H1 (cell line): ENCODE measurements around the gene HIGD2A. TPM values are rescaled to one million over a fixed set of nuclear protein-coding genes. Genes with fewer than 3 reads are reported as not detected.

Experiments used
- CTCF ChIA-PET: fragments of 300-600 bp; sonication (Branson Sonifier 250); formaldehyde crosslinking; loops from one replicate; lab custom pipeline; 2021; ENCODE audit not compliant: partially characterized antibody; lab: Charles Lee
- POLR2A ChIA-PET: fragments of 300-600 bp; sonication (Branson Sonifier 250); formaldehyde crosslinking; loops from one replicate; lab custom pipeline; 2021; ENCODE audit warnings: inconsistent platforms; ENCODE audit not compliant: partially characterized antibody; lab: Charles Lee
- DNase-seq, 2 experiments: peaks; one replicate each; pipeline versions ENCODE4 v3.0.0 to v3.0.0-alpha.2; 2010 to 2022; ENCODE audit warnings: low spot score in 2 of 2, low read depth in 1 of 2, mixed read lengths in 1 of 2
- FAIRE-seq: peaks from 2 replicates; lab custom pipeline; 2011; peaks lifted over from hg19 to GRCh38; lab: Jason Lieb, UNC
- H2AFZ ChIP-seq: 2 replicates; pipeline ENCODE4 v1.8.1; 2012; ENCODE audit warnings: low read length, inconsistent platforms
- H2AK5ac ChIP-seq: 2 replicates; pipeline ENCODE4 v1.6.1; 2013; ENCODE audit warnings: low read depth, low read length
- H2BK120ac ChIP-seq: replicated peaks from 2 replicates; pipeline ENCODE3; 2013; ENCODE audit warnings: low read depth, low read length, inconsistent platforms
- H2BK12ac ChIP-seq: 2 replicates; pipeline ENCODE4 v1.6.1; 2013; ENCODE audit warnings: low read depth, low read length
- H2BK15ac ChIP-seq: 2 replicates; pipeline ENCODE4 v1.6.1; 2013; ENCODE audit warnings: low read length
- H2BK20ac ChIP-seq: 2 replicates; pipeline ENCODE4 v1.6.1; 2013; ENCODE audit warnings: low read length
- H2BK5ac ChIP-seq: 2 replicates; pipeline ENCODE4 v1.6.1; 2013; ENCODE audit warnings: low read depth, low read length
- H3K14ac ChIP-seq: 2 replicates; pipeline ENCODE4 v1.6.1; 2013; ENCODE audit warnings: inconsistent platforms; ENCODE audit not compliant: insufficient read length
- H3K18ac ChIP-seq: 2 replicates; pipeline ENCODE4 v1.6.1; 2013; ENCODE audit warnings: low read length; ENCODE audit errors: extremely low read depth
- H3K23ac ChIP-seq: 2 replicates; pipeline ENCODE4 v1.6.1; 2013; ENCODE audit warnings: inconsistent platforms; ENCODE audit not compliant: insufficient read length
- H3K23me2 ChIP-seq: 2 replicates; pipeline ENCODE4 v1.6.1; 2013; ENCODE audit warnings: low read depth, low read length
- H3K27ac ChIP-seq: 2 replicates; pipeline ENCODE4 v1.6.1; 2011; ENCODE audit warnings: low read depth, low read length, inconsistent platforms
- H3K27me3 ChIP-seq, 4 experiments: replicated peaks in 1 of 4; 1 replicate in 1 of 4; 2 replicates in 3 of 4; pipeline versions ENCODE4 v1.6.1 to v1.8.1; 2011 to 2013; ENCODE audit warnings: low read length in 3 of 4, mild to moderate bottlenecking in 3 of 4, inconsistent platforms in 2 of 4, mixed read lengths in 2 of 4, moderate library complexity in 1 of 4; ENCODE audit not compliant: control insufficient read depth in 3 of 4, insufficient read depth in 3 of 4; ENCODE audit errors: extremely low read depth in 1 of 4
- H3K36me3 ChIP-seq, 4 experiments: 2 replicates each; pipeline versions ENCODE4 v1.6.1 to v1.8.1; 2011 to 2013; ENCODE audit warnings: mild to moderate bottlenecking in 4 of 4, low read length in 3 of 4, moderate library complexity in 2 of 4, control low read depth in 1 of 4, inconsistent platforms in 1 of 4; ENCODE audit not compliant: insufficient read depth in 4 of 4, control insufficient read depth in 2 of 4
- H3K4ac ChIP-seq: replicated peaks from 2 replicates; pipeline ENCODE3; 2013; ENCODE audit warnings: low read length, low read depth, mixed read lengths, inconsistent platforms; ENCODE audit not compliant: insufficient read length
- H3K4me1 ChIP-seq, 4 experiments: replicated peaks in 1 of 4; 1 replicate in 1 of 4; 2 replicates in 3 of 4; pipeline versions ENCODE4 v1.6.1 to v1.8.1; 2011 to 2013; ENCODE audit warnings: low read length in 3 of 4, inconsistent platforms in 2 of 4, mixed read lengths in 1 of 4; ENCODE audit not compliant: insufficient read depth in 4 of 4, control insufficient read depth in 3 of 4
- H3K4me2 ChIP-seq, 2 experiments: 2 replicates each; pipeline versions ENCODE4 v1.6.1 to v1.8.1; 2011 to 2013; ENCODE audit warnings: low read depth in 2 of 2, low read length in 2 of 2, control low read depth in 1 of 2, inconsistent platforms in 1 of 2, mild to moderate bottlenecking in 1 of 2; ENCODE audit not compliant: insufficient read depth in 1 of 2
- H3K4me3 ChIP-seq, 4 experiments: fragments of 200-600, 300-600 bp in 1 of 4; sonication (generic), shearing (Covaris generic), sonication (Bioruptor Twin) in 1 of 4; 2 replicates each; pipeline versions ENCODE4 v1.5.1 to v1.8.1; 2011 to 2016; ENCODE audit warnings: low read length in 4 of 4, low read depth in 3 of 4, control low read depth in 2 of 4, inconsistent platforms in 2 of 4, mild to moderate bottlenecking in 2 of 4, mixed read lengths in 1 of 4, moderate library complexity in 1 of 4; ENCODE audit not compliant: insufficient read depth in 2 of 4; ENCODE audit errors: extremely low read depth in 1 of 4
- H3K56ac ChIP-seq: replicated peaks from 2 replicates; pipeline ENCODE3; 2013; ENCODE audit warnings: low read depth, mild to moderate bottlenecking, mixed read lengths, low read length, inconsistent platforms; ENCODE audit not compliant: insufficient read length
- H3K79me1 ChIP-seq: 2 replicates; pipeline ENCODE4 v1.6.1; 2013; ENCODE audit warnings: low read depth, low read length, control low read depth
- H3K79me2 ChIP-seq, 2 experiments: 2 replicates each; pipeline versions ENCODE4 v1.6.1 to v1.8.1; 2012 to 2013; ENCODE audit warnings: low read length in 2 of 2, mild to moderate bottlenecking in 2 of 2, inconsistent platforms in 1 of 2; ENCODE audit not compliant: insufficient read depth in 2 of 2, control insufficient read depth in 1 of 2
- H3K9ac ChIP-seq, 4 experiments: replicated peaks in 1 of 4; 1 replicate in 1 of 4; 2 replicates in 3 of 4; pipeline versions ENCODE4 v1.6.1 to v1.8.1; 2011 to 2013; ENCODE audit warnings: low read depth in 3 of 4, low read length in 3 of 4, control low read depth in 2 of 4, mild to moderate bottlenecking in 2 of 4, moderate library complexity in 2 of 4, inconsistent platforms in 1 of 4; ENCODE audit errors: extremely low read depth in 1 of 4
- H3K9me3 ChIP-seq, 2 experiments: 2 replicates each; pipeline versions ENCODE4 v1.6.1 to v1.8.1; 2012 to 2013; ENCODE audit warnings: mild to moderate bottlenecking in 2 of 2, moderate library complexity in 2 of 2, control low read depth in 1 of 2, inconsistent platforms in 1 of 2, low read depth in 1 of 2, low read length in 1 of 2, mixed read lengths in 1 of 2; ENCODE audit not compliant: insufficient read depth in 2 of 2
- H4K20me1 ChIP-seq, 2 experiments: replicated peaks in 1 of 2; 2 replicates each; pipeline versions ENCODE3 to v1.8.1; 2011 to 2013; ENCODE audit warnings: inconsistent platforms in 2 of 2, low read length in 2 of 2, mild to moderate bottlenecking in 1 of 2; ENCODE audit not compliant: insufficient read depth in 2 of 2, control insufficient read depth in 1 of 2
- H4K5ac ChIP-seq: 2 replicates; pipeline ENCODE4 v1.6.1; 2013; ENCODE audit warnings: low read length, low read depth, mixed read lengths, inconsistent platforms; ENCODE audit not compliant: insufficient read length
- H4K8ac ChIP-seq: 2 replicates; pipeline ENCODE4 v1.8.0; 2013; ENCODE audit warnings: mild to moderate bottlenecking, moderate library complexity, low read length, inconsistent platforms; ENCODE audit not compliant: insufficient read depth; ENCODE audit errors: extremely low read depth
- H4K91ac ChIP-seq: replicated peaks from 2 replicates; pipeline ENCODE3; 2013; ENCODE audit warnings: low read length, mixed read lengths, inconsistent platforms; ENCODE audit not compliant: insufficient read length
- ASH2L ChIP-seq: fragments of 200-600, 300-600 bp; sonication (generic); IDR thresholded peaks from one replicate; pipeline ENCODE4 v1.7.1; 2017; ENCODE audit warnings: low read length
- SIRT6 ChIP-seq: IDR thresholded peaks from one replicate; pipeline ENCODE4 v1.7.1; 2012; ENCODE audit warnings: low read length, inconsistent platforms
- WGBS, 2 experiments: shearing (Covaris generic) in 1 of 2; methylation state at CpG; one replicate each; pipeline versions ENCODE4 v1.1.6 to v1.1.7; 2013 to 2015; ENCODE audit warnings: low lambda C conversion rate in 2 of 2, mixed read lengths in 2 of 2, inconsistent platforms in 1 of 2, low coverage in 1 of 2, missing lambda C conversion rate in 1 of 2; ENCODE audit not compliant: insufficient replicate concordance in 2 of 2, insufficient coverage in 1 of 2, insufficient read length in 1 of 2; ENCODE audit errors: extremely low coverage in 1 of 2, missing lambda C conversion rate in 1 of 2; 5-methylcytosine and 5-hydroxymethylcytosine counted together
- polyA plus RNA-seq, 7 experiments: library from polyadenylated mRNA; depleted of rRNA in 3 of 7; stranded (reverse) in 5 of 7; unstranded in 2 of 7; fragments of >200 nt in 5 of 7; fragments of 200-250 nt in 2 of 7; gene quantifications; 1 replicate in 5 of 7; 2 replicates in 1 of 7; 4 replicates in 1 of 7; pipeline versions ENCODE4 v1.2.1 to v1.2.3, GENCODE V29; 2011 to 2013; ENCODE audit warnings: missing spikeins in 2 of 7, mixed read lengths in 2 of 7
- total RNA-seq: library from RNA; stranded (reverse); fragmentation: NEBNext Ultra II Directional; extraction: Animal tissue kit (Norgen Biotek cat#: 25700); gene quantifications from 2 replicates; pipeline ENCODE4 v1.2.1, GENCODE V29; 2021

Gene HIGD2A
- total and polyA plus RNA-seq, 2 of the 8 experiments (the other 6 are each of a cell fraction or from before 2014, with no cell fraction given): 95.5 to 264 TPM

DNA sequence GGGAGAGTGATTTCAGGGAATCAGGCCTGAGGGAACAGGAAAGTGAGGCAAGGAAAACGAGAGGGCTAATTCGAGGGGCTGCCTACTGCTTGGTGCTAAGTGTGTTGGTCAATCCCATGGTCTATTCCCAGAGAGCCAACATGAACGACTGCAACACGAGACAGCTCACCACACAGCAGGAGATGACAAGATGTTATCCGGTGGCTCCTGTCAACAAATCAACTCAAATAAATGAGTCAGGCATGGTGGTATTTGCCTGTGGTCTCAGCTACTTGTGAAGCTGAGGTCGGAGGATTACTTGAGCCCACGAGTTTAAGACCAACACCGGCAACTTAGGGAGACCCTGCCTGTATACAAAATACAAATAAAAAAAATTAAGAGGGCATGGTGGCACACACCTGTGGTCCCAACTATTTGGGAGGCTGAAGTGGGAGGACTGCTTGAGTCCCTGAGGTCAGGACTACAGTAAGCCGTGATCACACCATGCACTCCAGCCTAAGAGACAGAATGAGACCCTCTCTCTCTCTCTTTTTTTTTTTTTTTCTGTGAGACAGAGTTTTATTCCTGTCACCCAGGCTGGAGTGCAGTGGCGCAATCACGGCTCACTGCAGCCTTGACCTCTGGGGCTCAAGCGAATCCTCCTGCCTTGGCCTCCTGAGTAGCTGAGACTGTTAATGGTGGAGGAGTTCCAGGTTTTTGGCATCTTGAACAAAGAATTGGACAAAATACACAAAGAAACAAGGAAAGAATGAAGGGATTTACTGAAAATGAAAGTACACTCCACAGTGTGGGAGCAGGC lies 50.6 kb downstream of the HIGD2A start:
- CTCF ChIA-PET: interaction anchor here (0.6 to 1.5 kb wide), 4 partner anchors 9 to 154 kb away, joined by 3 to 6 read pairs (median 4); partner anchors contain the start of gene FAF2
- FAIRE-seq: no peak
- H3K23me2 ChIP-seq: no peaks in the 10 kb centered on the region
- no peak for TF ChIP-seq SIRT6
- no peak for TF ChIP-seq ASH2L

More for the DNA sequence above, 50.6 kb downstream of the HIGD2A start:
- Histone ChIP-seq H2BK120ac (no peak overlapping the region), H3K79me1 (no peaks in the 10 kb centered on the region), H3K4me2 (no peak overlapping the region), H3K9me3 (0 out of 4 replicates have a peak, but pooled peaks cover 0 to 2% of the 10 kb centered on the region in 2 experiments), H4K5ac (no peak overlapping the region), H3K23ac (no peak overlapping the region), H3K56ac (no peak overlapping the region), H2AK5ac (no peak overlapping the region), H3K18ac (no peak overlapping the region), H3K27me3 (no peaks in the 10 kb centered on the region), H4K20me1 (no peaks in the 10 kb centered on the region), H3K4me3 (no peak overlapping the region), H3K4me1 (peaks cover 2 to 6% (median 6%) of the 10 kb centered on the region in 4 experiments; a peak in 4 of 7 replicates), H4K8ac (no peak overlapping the region), H3K14ac (no peak overlapping the region), H3K27ac (no peak overlapping the region), H2BK5ac (no peak overlapping the region), H2BK20ac (no peak overlapping the region), H3K36me3 (no peaks in the 10 kb centered on the region), H3K4ac (no peak overlapping the region), H2BK15ac (no peak overlapping the region), H2AFZ (no peak overlapping the region), H3K79me2 (no peaks in the 10 kb centered on the region), H4K91ac (no peak overlapping the region), H3K9ac (no peak overlapping the region), H2BK12ac (no peak overlapping the region)
- POLR2A ChIA-PET: interaction anchor here (3.3 kb wide), 1 partner anchor 9 kb away, joined by 17 read pairs; the partner anchor contains the start of gene FAF2
- no peak for DNase-seq
- WGBS, 2 experiments: 84% methylated on average over 11 of the region's 12 CpGs; no CpG with 5 or more reads in 1 of the 2 experiments
